ENCODE measurements around the gene IGSF21. TPM values are rescaled to one million over a fixed set of nuclear protein-coding genes. Genes with fewer than 3 reads are reported as not detected.

IGSF21 gene
- total RNA-seq, 3 donors from 2014 or later (not counting 1 experiment from before 2014, with no cell fraction given): not detected

DNA sequence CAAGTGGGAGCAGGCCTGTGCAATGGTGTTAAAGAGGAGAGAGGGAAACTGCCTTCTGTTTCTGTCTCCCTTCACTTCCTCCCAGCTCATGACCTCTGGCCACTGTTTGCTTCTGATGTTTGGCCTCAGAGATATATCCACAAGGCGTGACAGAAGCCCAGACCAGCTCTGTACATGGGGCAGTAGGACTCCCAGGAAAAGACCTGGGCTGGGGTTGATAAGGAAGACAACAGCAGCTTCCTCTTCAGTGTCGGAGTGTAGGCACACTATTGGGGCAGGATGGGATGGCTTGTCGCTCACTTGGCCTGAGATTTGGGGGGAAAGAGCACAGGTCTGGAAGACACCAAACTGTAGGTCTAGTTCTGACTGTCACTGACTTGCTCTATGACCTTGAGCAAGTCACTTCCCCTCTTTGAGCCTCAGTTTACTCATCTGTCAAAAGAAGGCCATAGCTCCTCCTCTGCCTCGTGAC, 305.3 kb downstream of the IGSF21 start:
- H3K4me1 Mint-ChIP-seq: no peaks in the 10 kb centered on the region
- Histone ChIP-seq H3K4me1 (ENCODE audit: control insufficient read depth, insufficient read depth, low read length) (no peaks in the 10 kb centered on the region), H3K4me3 (ENCODE audit: low read length) (no peak overlapping the region), H3K27ac (ENCODE audit: low read length) (no peak overlapping the region), H3K9me3 (ENCODE audit: control insufficient read depth, insufficient read depth, low read length) (peaks cover 7% of the 10 kb centered on the region), H3K27me3 (ENCODE audit: control insufficient read depth, insufficient read depth, low read length) (no peaks in the 10 kb centered on the region), H3K36me3 (ENCODE audit: control insufficient read depth, insufficient read depth, low read length) (no peaks in the 10 kb centered on the region)
- no peak overlapping the region for H3K4me3 Mint-ChIP-seq
- no peak for DNase-seq
- intact Hi-C loops (cut with micrococcal nuclease): no loop called here
- no peaks in the 10 kb centered on the region for H3K36me3 Mint-ChIP-seq
- no peaks in the 10 kb centered on the region for H3K9me3 Mint-ChIP-seq
- WGBS (ENCODE audit: insufficient coverage): 80% methylated on average over 4 of the region's 4 CpGs
- TF ChIP-seq, protein P1, sequence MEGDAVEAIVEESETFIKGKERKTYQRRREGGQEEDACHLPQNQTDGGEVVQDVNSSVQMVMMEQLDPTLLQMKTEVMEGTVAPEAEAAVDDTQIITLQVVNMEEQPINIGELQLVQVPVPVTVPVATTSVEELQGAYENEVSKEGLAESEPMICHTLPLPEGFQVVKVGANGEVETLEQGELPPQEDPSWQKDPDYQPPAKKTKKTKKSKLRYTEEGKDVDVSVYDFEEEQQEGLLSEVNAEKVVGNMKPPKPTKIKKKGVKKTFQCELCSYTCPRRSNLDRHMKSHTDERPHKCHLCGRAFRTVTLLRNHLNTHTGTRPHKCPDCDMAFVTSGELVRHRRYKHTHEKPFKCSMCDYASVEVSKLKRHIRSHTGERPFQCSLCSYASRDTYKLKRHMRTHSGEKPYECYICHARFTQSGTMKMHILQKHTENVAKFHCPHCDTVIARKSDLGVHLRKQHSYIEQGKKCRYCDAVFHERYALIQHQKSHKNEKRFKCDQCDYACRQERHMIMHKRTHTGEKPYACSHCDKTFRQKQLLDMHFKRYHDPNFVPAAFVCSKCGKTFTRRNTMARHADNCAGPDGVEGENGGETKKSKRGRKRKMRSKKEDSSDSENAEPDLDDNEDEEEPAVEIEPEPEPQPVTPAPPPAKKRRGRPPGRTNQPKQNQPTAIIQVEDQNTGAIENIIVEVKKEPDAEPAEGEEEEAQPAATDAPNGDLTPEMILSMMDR (IDR thresholded peaks at IDR 0.05): no peak
- H3K27ac Mint-ChIP-seq: no peak overlapping the region
- no peak for ATAC-seq
- H3K27me3 Mint-ChIP-seq (ENCODE audit: low read depth in 2 of 2): peaks cover 9 to 14% of the 10 kb centered on the region in 2 donors

DNA sequence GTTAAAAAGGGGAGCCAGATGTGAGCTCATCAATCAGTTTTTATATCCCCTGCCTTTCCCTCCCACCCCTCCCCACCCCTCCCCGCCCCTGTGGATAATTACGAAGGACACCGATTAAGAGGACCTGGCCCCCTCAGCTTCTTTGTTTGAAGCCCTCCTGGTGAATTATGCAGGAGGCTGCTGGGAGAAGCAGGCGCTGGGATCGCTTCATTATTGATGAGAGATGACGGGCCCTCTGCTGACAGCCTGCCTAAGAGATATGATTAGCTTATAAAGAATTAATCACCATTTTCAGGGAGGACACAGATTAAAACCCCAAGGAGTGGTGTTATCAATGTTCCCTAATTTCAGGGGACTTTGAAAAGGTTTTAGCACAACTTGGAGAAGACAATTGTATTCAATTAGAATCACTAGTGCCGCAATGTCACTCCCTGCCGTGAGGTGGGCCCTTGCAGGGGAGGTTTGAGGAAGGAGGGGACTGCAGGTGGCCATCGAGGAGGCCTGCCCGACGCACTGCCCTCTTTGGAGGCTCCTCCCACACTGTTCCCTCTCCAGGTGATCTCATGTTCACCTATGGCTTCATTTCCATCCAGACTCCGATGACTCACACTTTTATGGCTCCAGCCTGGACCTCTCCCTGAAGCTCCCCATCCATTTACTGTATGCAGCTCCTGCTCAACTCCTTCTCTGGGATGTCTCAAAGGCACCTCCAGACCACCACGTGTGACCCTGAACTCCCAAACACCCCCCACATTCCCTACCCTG, 306.1 kb downstream of the IGSF21 start:
- no peak overlapping the region for H3K4me3 ChIP-seq (ENCODE audit: low read length)
- ATAC-seq: no peak
- Mint-ChIP-seq H3K4me1 (no peaks in the 10 kb centered on the region), H3K4me3 (no peak overlapping the region), H3K9me3 (no peaks in the 10 kb centered on the region), H3K36me3 (no peaks in the 10 kb centered on the region), H3K27me3 (ENCODE audit: low read depth in 2 of 2) (peaks cover 16 to 17% of the 10 kb centered on the region in 2 donors), H3K27ac (no peak overlapping the region)
- TF ChIP-seq, protein P1 (IDR thresholded peaks at IDR 0.05): no peak
- H3K36me3 ChIP-seq (ENCODE audit: control insufficient read depth, insufficient read depth, low read length): no peaks in the 10 kb centered on the region
- no peak for DNase-seq
- H3K27ac ChIP-seq (ENCODE audit: low read length): no peak overlapping the region
- intact Hi-C loops (cut with micrococcal nuclease): no loop called here
- no peaks in the 10 kb centered on the region for H3K4me1 ChIP-seq (ENCODE audit: control insufficient read depth, insufficient read depth, low read length)
- 82% methylated on average over 11 of the region's 13 CpGs for WGBS (ENCODE audit: insufficient coverage)
- H3K9me3 ChIP-seq (ENCODE audit: control insufficient read depth, insufficient read depth, low read length): peaks cover 7% of the 10 kb centered on the region
- H3K27me3 ChIP-seq (ENCODE audit: control insufficient read depth, insufficient read depth, low read length): no peaks in the 10 kb centered on the region

- Histone ChIP-seq H3K27me3 (ENCODE audit: control insufficient read depth, insufficient read depth, low read length) (no peaks in the 10 kb centered on the region), H3K27ac (ENCODE audit: low read length) (no peak overlapping the region), H3K4me1 (ENCODE audit: control insufficient read depth, insufficient read depth, low read length) (no peaks in the 10 kb centered on the region), H3K36me3 (ENCODE audit: control insufficient read depth, insufficient read depth, low read length) (no peaks in the 10 kb centered on the region), H3K4me3 (ENCODE audit: low read length) (no peak overlapping the region), H3K9me3 (ENCODE audit: control insufficient read depth, insufficient read depth, low read length) (peaks cover 7% of the 10 kb centered on the region)
- no peaks in the 10 kb centered on the region for H3K9me3 Mint-ChIP-seq
- intact Hi-C loops (cut with micrococcal nuclease): no loop called here
- H3K4me3 Mint-ChIP-seq: no peak overlapping the region
- no peaks in the 10 kb centered on the region for H3K36me3 Mint-ChIP-seq
- TF ChIP-seq, protein P1 (IDR thresholded peaks at IDR 0.05): no peak
- ATAC-seq (no peak), DNase-seq (no peak)
- no peaks in the 10 kb centered on the region for H3K4me1 Mint-ChIP-seq
- H3K27ac Mint-ChIP-seq: no peak overlapping the region
- peaks cover 16 to 17% of the 10 kb centered on the region in 2 donors for H3K27me3 Mint-ChIP-seq (ENCODE audit: low read depth in 2 of 2)
- 84% methylated on average over 5 of the region's 5 CpGs for WGBS (ENCODE audit: insufficient coverage)
Observed at GRCh38 chr1:18414321-18414720, 306.7 kb downstream of the IGSF21 start.
